PC-9 (cell line): ENCODE data around the gene APOBEC3B. TPM values are rescaled to one million over a fixed set of nuclear protein-coding genes. Genes with fewer than 3 reads are reported as not detected.

Source experiments
- BruUV-seq: library from RNA; stranded (reverse); fragments of 400-500 nt; replicated peaks from 2 replicates; lab custom pipeline; 2021; lab: Mats Ljungman, UMichigan
- CTCF ChIA-PET: fragments of 300-600 bp; sonication (Branson Sonifier 250); formaldehyde crosslinking; loops from one replicate; lab custom pipeline; 2022; ENCODE audit warnings: antibody characterized with exemption; lab: Charles Lee
- POLR2A ChIA-PET: fragments of 300-600 bp; sonication (Branson Sonifier 250); formaldehyde crosslinking; loops from one replicate; lab custom pipeline; 2022; ENCODE audit warnings: antibody characterized with exemption; ENCODE audit not compliant: unreplicated experiment; lab: Charles Lee
- DNase-seq, 2 experiments: peaks; one replicate each; pipeline versions ENCODE4 v3.0.0 to v3.0.0-alpha.2; 2015 to 2022; ENCODE audit warnings: mixed read lengths in 1 of 2
- H2AFZ ChIP-seq: fragments of 200-600 bp; sonication (generic); 2 replicates; pipeline ENCODE4 v1.8.1; 2017; ENCODE audit warnings: antibody characterized with exemption
- H3F3A ChIP-seq: fragments of 200-600 bp; sonication (generic); 2 replicates; pipeline ENCODE4 v1.8.1; 2017; ENCODE audit warnings: antibody characterized with exemption, mild to moderate bottlenecking, low read depth; ENCODE audit not compliant: insufficient read depth
- H3K27ac ChIP-seq: fragments of 200-600 bp; sonication (generic); 2 replicates; pipeline ENCODE4 v1.6.1; 2016; ENCODE audit warnings: mixed run types
- H3K27me3 ChIP-seq: fragments of 200-600 bp; sonication (generic); 2 replicates; pipeline ENCODE4 v1.6.1; 2016; ENCODE audit warnings: low read depth, mixed run types; ENCODE audit not compliant: insufficient read depth
- H3K36me3 ChIP-seq: fragments of 200-600 bp; sonication (generic); 2 replicates; pipeline ENCODE4 v1.6.1; 2016; ENCODE audit warnings: low read depth, mixed run types
- H3K4me1 ChIP-seq: fragments of 200-600 bp; sonication (generic); replicated peaks from 2 replicates; pipeline ENCODE4 v1.6.1; 2016; ENCODE audit warnings: mixed run types; ENCODE audit not compliant: insufficient read depth
- H3K4me2 ChIP-seq: fragments of 200-600 bp; sonication (generic); 2 replicates; pipeline ENCODE4 v1.6.1; 2017; ENCODE audit warnings: mixed run types
- H3K4me3 ChIP-seq: fragments of 200-600 bp; sonication (generic); 2 replicates; pipeline ENCODE4 v1.6.1; 2016; ENCODE audit warnings: mixed run types
- H3K79me2 ChIP-seq: fragments of 200-600 bp; sonication (generic); 2 replicates; pipeline ENCODE4 v1.6.1; 2017; ENCODE audit warnings: low read depth, mixed run types
- H3K9me2 ChIP-seq: fragments of 200-600 bp; sonication (generic); 2 replicates; pipeline ENCODE4 v1.8.1; 2017; ENCODE audit warnings: mild to moderate bottlenecking; ENCODE audit not compliant: insufficient read depth
- H3K9me3 ChIP-seq: fragments of 200-600 bp; sonication (generic); 2 replicates; pipeline ENCODE4 v1.8.1; 2016; ENCODE audit warnings: low read depth; ENCODE audit not compliant: insufficient read depth
- H4K20me1 ChIP-seq: fragments of 200-600 bp; sonication (generic); 2 replicates; pipeline ENCODE4 v1.8.1; 2017; ENCODE audit not compliant: insufficient read depth
- CTCF ChIP-seq: fragments of 200-600 bp; sonication (generic); conservative IDR thresholded peaks from 2 replicates; pipeline ENCODE4 v1.6.1; 2017; ENCODE audit warnings: mixed run types, antibody characterized with exemption, mild to moderate bottlenecking, moderate library complexity
- EZH2 ChIP-seq: fragments of 200-600 bp; sonication (generic); IDR thresholded peaks from 2 replicates; pipeline ENCODE4 v1.8.0; 2017; ENCODE audit warnings: antibody characterized with exemption, low read depth
- intact Hi-C: fragments of 100-400 bp; cut with micrococcal nuclease; formaldehyde crosslinking; loops from one replicate; pipeline ENCODE4 v1.10.0; 2022; ENCODE audit not compliant: unreplicated experiment
- total RNA-seq: library from RNA; stranded (reverse); gene quantifications from 2 replicates; pipeline ENCODE4 v1.2.3, GENCODE V29; 2021

Gene APOBEC3B
- total RNA-seq, 1 experiment from 2014 or later, result 66.5 TPM

- no peak overlapping the region for H3K4me3 ChIP-seq
- POLR2A ChIA-PET, result no interaction called here
- no peaks in the 10 kb centered on the region for H3K79me2 ChIP-seq
- H3F3A ChIP-seq, result peaks cover 5% of the 10 kb centered on the region; the same call in 1 of the 2 replicates
- no peaks in the 10 kb centered on the region for H3K36me3 ChIP-seq
- BruUV-seq, result no TSS peak
- no peak overlapping the region for H3K4me2 ChIP-seq
- no peak for DNase-seq
- no peak overlapping the region for H2AFZ ChIP-seq
- intact Hi-C loops, result no loop called here
- no peak overlapping the region for H3K27ac ChIP-seq
- no peaks in the 10 kb centered on the region for H3K9me2 ChIP-seq
- peaks cover 22% of the 10 kb centered on the region for H3K4me1 ChIP-seq
- H4K20me1 ChIP-seq, result no peaks in the 10 kb centered on the region
- no peaks in the 10 kb centered on the region for H3K27me3 ChIP-seq
- CTCF ChIA-PET, result no interaction called here
- no peaks in the 10 kb centered on the region for H3K9me3 ChIP-seq
- TF ChIP-seq EZH2 (no peak), CTCF (no peak)
These were observed 35.4 kb upstream of the APOBEC3B start for GRCh38 chr22:38946771-38947170.

- H3K79me2 ChIP-seq, result no peaks in the 10 kb centered on the region
- no peak for TF ChIP-seq CTCF
- no peak for TF ChIP-seq EZH2
- ChIA-PET POLR2A (no interaction called here), CTCF (no interaction called here)
- no TSS peak for BruUV-seq
- peaks cover 11% of the 10 kb centered on the region; the same call in 1 of the 2 replicates for H3F3A ChIP-seq
- H3K36me3 ChIP-seq, result no peaks in the 10 kb centered on the region
- H3K27ac ChIP-seq, result no peak overlapping the region
- H3K4me3 ChIP-seq, result no peak overlapping the region
- H3K27me3 ChIP-seq, result no peaks in the 10 kb centered on the region
- intact Hi-C loops, result no loop called here
- no peaks in the 10 kb centered on the region for H3K9me2 ChIP-seq
- no peak overlapping the region for H2AFZ ChIP-seq
- H4K20me1 ChIP-seq, result no peaks in the 10 kb centered on the region
- DNase-seq, result peak in 1 of 2 experiments; percentile 61
- no peak overlapping the region for H3K4me2 ChIP-seq
- H3K4me1 ChIP-seq, result peaks cover 26% of the 10 kb centered on the region
- no peaks in the 10 kb centered on the region for H3K9me3 ChIP-seq
These were observed 34.6 kb upstream of the APOBEC3B start for GRCh38 chr22:38947321-38948140.

- H2AFZ ChIP-seq, result no peak overlapping the region
- H3K27ac ChIP-seq, result no peak overlapping the region
- H3K27me3 ChIP-seq, result no peaks in the 10 kb centered on the region
- H3K4me2 ChIP-seq, result no peak overlapping the region
- DNase-seq, result no peak
- H3F3A ChIP-seq, result peaks cover 11% of the 10 kb centered on the region; the same call in 1 of the 2 replicates
- no peak overlapping the region for H3K4me3 ChIP-seq
- intact Hi-C loops, result no loop called here
- ChIA-PET CTCF (no interaction called here), POLR2A (interaction anchor here (0.6 kb wide), 1 partner anchor 477 kb away, joined by 3 read pairs; no protein-coding TSS in a partner anchor)
- no TSS peak for BruUV-seq
- H3K79me2 ChIP-seq, result no peaks in the 10 kb centered on the region
- peaks cover 26% of the 10 kb centered on the region for H3K4me1 ChIP-seq
- TF ChIP-seq CTCF, result no peak
- TF ChIP-seq EZH2, result no peak
- no peaks in the 10 kb centered on the region for H3K36me3 ChIP-seq
- H3K9me2 ChIP-seq, result no peaks in the 10 kb centered on the region
- H3K9me3 ChIP-seq, result no peaks in the 10 kb centered on the region
- no peaks in the 10 kb centered on the region for H4K20me1 ChIP-seq
These were observed 33.8 kb upstream of the APOBEC3B start for GRCh38 chr22:38948181-38948940.
